GM18951 (cell line): ENCODE data around the gene XKR7.
"Not testable (repeated sequence)": the region's sequence is repeated elsewhere in the genome, so short reads cannot be mapped to it uniquely, and the experiment has no call there.

ENCODE experiments used
- POLR2A ChIP-seq: IDR thresholded peaks from 4 replicates; pipeline ENCODE4 v1.6.1; 2011; ENCODE audit warnings: mild to moderate bottlenecking; ENCODE audit not compliant: insufficient read length, insufficient read depth; ENCODE audit errors: extremely low read depth
- in situ Hi-C: fragments of 300-500 bp; cut with MboI; formaldehyde crosslinking; loops from one replicate; pipeline ENCODE4 v1.12.0; 2022; ENCODE audit warnings: low sequenced_read_pairs, mixed read lengths, inconsistent platforms; ENCODE audit not compliant: unreplicated experiment

XKR7 gene

GRCh38 chr20:32019156-32019510 lies 51.2 kb downstream of the XKR7 start:
- in situ Hi-C loops: no loop called here
- no peak for TF ChIP-seq POLR2A

- TF ChIP-seq POLR2A: no peak
- in situ Hi-C loops: loop anchor here (10.0 kb wide), 1 partner anchor 165 kb away; no protein-coding TSS in a partner anchor
These were observed 51.9 kb downstream of the XKR7 start for GRCh38 chr20:32019563-32020463.

- in situ Hi-C loops: loop anchor here (10.0 kb wide), 1 partner anchor 166 kb away; no protein-coding TSS in a partner anchor
- no peak for TF ChIP-seq POLR2A
These were observed 53.1 kb downstream of the XKR7 start for GRCh38 chr20:32021091-32021490.

- in situ Hi-C loops: loop anchor here (10.0 kb wide), 1 partner anchor 170 kb away; no protein-coding TSS in a partner anchor
- TF ChIP-seq POLR2A: no peak
These were observed 56.8 kb downstream of the XKR7 start for GRCh38 chr20:32024683-32025295.

GRCh38 chr20:32027643-32028042 lies 59.7 kb downstream of the XKR7 start:
- in situ Hi-C loops: loop anchor here (10.0 kb wide), 1 partner anchor 173 kb away; no protein-coding TSS in a partner anchor
- TF ChIP-seq POLR2A: no peak

GRCh38 chr20:32028647-32029372 lies 60.9 kb downstream of the XKR7 start:
- in situ Hi-C loops: loop anchor here (10.0 kb wide), 1 partner anchor 174 kb away; no protein-coding TSS in a partner anchor
- TF ChIP-seq POLR2A: no peak

- in situ Hi-C loops: loop anchor here (10.0 kb wide), 1 partner anchor 175 kb away; no protein-coding TSS in a partner anchor
- no peak for TF ChIP-seq POLR2A
These were observed 61.6 kb downstream of the XKR7 start for GRCh38 chr20:32029561-32029960.

GRCh38 chr20:32031007-32031958 lies 63.3 kb downstream of the XKR7 start:
- in situ Hi-C loops: no loop called here

GRCh38 chr20:32033316-32033715 lies 65.4 kb downstream of the XKR7 start:
- in situ Hi-C loops: no loop called here
- no peak for TF ChIP-seq POLR2A

More at GRCh38 chr20:32031007-32031958, 63.3 kb downstream of the XKR7 start:
- no peak for TF ChIP-seq POLR2A

GRCh38 chr20:32033721-32034120 lies 65.8 kb downstream of the XKR7 start:
- in situ Hi-C loops: not testable (repeated sequence)

- TF ChIP-seq POLR2A: no peak
- in situ Hi-C loops: no loop called here
These were observed 66.9 kb downstream of the XKR7 start for GRCh38 chr20:32034581-32035425.
